Activated T-helper 1 cell treated with Interleukin-2 at 50 U/mL for 16 hours (primary cell): ENCODE measurements around the gene CAVIN3.
"Not testable (repeated sequence)": the region's sequence is repeated elsewhere in the genome, so short reads cannot be mapped to it uniquely, and the experiment has no call there.

Experiments
- DNase-seq: peaks from one replicate; pipeline ENCODE4 v3.0.0-alpha.2; 2020; ENCODE audit warnings: low read depth

The CAVIN3 gene

DNA sequence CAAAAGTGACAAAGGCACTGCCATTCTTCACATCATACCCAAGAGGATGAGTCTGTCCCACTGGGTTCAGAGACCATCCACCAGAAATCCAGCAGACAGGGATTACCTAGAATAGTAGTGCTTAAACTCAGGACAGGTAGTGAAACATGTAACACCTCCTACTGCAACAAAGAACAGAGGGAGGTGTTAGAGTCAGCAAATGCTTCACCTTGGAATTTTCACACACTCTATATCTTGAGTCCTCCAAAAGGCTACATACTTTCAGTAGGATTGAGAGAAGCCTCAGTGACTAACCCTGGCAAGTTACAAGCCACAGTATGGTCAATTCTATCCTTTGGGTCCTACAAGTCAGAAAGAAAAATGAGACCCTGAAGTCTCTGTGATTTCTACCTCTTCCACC lies 6.0 kb upstream of the CAVIN3 start:
- no peak for DNase-seq

DNA sequence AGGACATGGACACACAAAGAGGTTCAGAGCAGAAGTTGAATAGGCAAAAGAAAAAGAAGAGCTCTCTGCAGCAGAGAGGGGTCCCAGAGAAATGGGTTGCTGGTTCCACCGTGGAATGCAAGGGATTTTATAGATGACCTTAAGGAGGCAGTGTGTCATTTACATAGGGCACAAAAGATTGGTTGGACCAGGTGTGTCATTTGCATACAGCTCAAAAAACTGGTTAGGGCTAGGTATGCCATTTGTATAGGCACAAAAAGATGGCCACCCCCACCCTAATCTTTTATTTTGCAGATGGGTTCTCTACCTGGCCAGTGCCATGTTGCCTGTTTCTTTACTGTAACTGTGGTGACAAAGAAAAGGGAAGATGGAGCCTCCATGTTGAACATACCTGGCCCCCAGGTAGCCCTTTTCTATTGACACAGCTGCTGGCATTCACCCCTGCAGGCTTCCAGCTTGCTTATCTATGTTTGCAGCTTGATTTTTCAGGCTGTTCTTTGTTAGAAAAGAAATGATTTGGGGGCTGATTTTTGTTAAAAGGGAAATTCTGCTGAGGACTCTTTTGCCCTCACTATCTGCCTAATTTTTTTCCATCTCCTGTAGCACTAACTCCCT lies 3.1 kb upstream of the CAVIN3 start:
- no peak for DNase-seq

DNA sequence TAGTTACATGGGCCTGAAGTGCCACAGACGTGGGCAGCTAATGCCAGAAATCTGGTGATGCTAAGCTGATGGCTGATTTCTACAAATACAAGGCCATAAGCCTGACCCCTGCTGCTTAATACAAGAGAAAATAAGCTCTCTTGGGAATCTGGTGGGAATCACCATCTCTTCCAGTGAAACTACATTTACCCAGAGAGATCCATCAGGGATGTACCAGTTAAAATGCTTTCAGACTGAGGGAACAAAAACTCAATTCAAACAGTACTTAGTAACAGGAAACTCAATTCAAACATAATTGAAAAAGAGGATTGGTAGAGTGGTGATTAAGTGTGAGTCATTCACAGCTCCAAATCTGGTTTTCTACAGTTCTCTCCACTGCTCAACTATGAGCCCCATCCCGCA lies 1.7 kb upstream of the CAVIN3 start:
- no peak for DNase-seq

DNA sequence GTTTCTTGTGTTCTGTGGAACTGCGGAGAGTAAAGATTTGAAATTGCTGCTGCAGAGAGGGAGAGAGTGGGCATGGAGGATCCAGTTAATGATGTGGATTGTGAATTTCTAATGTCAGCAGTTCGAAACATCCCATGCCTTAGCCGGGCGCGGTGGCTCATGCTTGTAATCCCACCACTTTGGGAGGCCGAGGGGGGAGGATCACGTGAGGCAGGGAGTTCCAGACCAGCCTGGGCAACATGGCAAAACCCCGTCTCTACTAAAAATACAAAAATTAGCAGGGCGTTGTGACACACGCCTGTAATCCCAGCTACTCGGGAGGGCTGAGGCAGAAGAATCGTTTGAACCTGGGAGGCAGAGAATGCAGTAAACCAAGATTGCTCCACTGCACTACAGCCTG lies 1.1 kb upstream of the CAVIN3 start:
- DNase-seq = no peak

DNA sequence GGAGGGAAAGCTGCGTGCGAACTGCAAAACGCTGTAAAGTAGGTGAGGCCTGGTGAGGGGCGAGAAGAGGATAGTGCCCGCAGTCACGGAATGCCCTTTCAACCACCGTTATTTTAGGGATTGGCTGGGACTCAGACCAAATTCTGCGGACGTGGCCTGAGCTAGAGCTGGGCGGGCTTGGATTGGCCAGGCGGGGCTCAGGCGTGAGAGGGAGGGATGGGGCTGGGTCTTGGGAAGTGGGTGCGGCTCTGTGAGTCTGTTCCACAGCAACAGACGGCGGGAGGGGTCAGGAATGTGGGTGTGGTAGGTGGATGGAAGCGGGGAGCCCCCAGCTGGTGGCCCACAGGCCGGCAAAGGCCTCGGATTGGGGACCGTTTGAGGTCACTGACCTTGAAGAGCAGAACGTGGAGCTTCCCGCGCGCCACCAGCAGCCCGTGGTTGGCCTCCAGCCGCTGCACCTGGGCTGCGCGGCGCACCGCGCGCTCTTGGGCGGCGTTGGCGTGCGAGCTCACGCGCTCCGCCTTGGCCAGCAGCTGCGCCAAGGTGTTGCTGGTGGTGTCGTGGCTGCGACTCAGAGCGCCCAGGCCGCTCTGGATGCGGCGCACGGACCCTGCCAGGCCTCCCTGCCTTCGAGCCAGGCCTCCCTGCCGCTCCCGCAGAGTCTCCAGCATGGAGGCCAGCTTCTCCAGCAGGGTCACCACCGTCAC lies 444 bp downstream of the CAVIN3 start:
- no peak for DNase-seq

DNA sequence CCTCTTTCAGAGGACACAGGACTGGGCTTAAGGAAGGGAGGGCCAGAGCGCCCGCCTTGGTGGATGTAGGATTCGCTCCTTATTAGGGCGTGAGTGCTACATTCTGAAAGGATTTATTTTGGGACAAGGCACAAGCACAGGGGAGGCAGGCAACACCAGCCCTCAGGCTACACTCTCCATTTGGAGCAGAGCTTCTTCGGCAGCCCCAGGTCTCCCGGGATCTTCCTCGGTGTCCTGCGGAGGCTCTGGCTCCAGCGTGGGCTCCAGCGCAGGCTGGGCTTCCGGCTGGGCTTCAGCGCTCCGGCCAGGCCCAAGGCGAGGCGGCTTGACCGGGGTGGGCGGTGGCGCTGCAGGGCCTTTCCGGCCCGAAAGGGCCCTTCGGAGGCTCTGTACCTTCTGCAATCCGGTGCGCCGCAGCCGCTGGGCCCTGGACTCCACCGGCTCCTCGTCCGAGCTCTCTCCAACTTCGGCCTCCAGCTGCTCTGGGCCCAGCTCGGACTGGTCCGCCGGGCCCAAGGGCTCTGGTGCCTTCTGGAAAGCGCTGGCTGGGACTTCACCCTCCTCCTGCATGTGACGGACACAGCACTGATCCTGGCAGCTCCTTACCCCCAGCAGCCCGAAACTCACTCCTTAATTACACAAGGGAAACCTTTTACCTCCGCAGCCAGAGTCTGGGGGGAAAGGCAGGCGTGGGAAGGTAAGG lies 1.1 kb downstream of the CAVIN3 start:
- DNase-seq = no peak

DNA sequence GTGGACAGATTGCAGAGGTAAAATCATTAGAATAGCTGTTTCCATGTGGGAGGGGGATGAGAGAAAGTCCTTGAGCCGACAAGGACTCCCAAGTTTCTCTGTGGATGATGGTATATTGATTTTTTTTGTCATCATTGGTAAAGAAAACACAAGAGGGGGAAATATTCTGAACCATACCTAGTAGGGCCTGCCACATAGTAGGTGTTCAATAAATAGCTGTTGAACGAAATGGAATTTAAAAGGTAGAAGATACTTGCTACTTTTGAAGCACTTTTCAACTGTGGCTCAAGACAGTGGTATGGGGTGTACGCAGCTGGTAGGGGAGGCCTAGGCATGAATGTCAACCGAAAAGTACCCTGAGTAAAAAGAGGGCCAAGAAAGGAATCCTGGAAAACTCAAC lies 2.1 kb downstream of the CAVIN3 start:
- DNase-seq = no peak

DNA sequence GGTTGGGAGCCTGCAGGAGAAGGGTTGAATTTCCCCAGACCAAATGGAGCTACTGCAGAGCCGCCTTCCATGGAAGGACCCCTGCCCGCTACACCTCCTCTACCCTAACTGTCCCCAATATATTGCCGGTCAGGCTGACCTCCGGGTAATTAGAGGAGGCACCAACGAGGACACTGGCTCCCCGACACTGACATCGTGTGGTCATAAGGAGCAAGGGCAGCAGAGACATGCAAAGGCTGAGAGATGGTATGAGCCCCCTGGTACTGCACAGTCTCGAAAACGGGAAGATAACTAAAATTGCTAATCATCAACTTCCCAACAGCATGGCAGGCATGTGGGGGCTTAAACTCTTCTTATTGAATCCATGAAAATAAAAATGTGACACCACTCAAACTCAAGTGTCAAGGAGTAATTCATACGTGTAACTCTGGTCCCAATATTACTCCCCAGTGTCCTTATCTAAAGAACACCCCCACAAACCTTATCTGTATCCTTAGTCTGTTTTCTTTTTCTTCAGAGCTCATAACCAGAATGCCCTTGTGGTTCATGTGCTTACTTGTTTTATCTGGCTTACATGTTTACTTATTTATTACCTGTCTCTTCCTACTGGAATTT lies 4.4 kb downstream of the CAVIN3 start:
- DNase-seq = no peak

DNA sequence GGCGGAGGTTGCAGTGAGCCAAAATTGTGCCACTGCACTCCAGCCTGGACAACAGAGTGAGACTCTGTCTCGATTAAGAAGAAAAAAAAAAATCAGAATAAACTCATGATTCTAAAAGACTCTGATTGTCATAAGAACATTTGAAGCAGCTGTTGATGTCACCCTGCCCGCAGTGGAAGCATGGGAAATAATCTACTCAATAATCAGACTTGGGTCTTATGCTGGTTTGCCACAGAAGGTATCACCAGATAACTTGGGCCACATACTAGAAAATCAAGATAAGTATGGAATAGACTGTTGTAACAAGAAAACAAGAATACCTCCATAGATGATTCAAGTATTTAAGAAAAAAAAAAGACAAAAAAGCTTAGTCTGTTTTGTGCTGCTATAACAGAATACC lies 8.2 kb downstream of the CAVIN3 start:
- DNase-seq = no peak

DNA sequence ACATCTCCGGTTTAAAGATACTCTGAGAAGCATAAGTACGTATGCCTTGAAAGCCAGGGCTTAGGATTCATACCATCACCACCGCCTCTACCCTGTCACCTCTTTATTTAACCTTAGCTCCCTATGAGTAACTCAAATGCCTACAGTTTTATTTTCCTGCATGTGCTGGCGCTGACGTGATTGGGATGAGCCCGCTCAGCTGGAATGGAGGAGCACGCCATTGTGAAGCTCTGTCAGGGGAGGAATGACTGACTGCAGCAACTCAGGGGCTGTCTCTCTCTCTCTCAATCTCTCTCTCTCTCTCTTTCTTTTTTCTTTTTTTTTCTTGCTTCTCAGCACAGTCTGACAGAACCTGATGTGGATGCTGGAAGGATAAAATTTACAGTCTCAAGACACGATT lies 12.4 kb downstream of the CAVIN3 start:
- DNase-seq = no peak

DNA sequence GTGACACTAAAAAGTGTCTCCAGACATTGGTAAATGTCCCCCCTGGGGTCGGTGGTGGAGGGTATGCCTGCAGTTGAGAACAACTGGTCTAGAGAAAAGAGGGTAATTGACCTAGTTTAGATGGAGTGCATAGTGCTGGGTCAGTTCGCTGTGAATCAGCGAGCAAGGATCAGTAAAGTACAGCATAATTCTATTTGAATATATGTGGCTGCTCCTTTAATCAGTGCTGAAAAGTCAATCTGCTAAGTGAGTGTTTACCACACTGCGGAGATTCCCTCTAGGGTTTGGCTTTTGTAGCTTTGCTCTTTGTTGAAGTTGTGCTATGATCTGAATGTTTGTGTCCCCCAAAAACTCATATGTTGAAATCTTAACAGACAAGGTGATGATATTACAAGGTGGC lies 15.0 kb downstream of the CAVIN3 start:
- no peak for DNase-seq

DNA sequence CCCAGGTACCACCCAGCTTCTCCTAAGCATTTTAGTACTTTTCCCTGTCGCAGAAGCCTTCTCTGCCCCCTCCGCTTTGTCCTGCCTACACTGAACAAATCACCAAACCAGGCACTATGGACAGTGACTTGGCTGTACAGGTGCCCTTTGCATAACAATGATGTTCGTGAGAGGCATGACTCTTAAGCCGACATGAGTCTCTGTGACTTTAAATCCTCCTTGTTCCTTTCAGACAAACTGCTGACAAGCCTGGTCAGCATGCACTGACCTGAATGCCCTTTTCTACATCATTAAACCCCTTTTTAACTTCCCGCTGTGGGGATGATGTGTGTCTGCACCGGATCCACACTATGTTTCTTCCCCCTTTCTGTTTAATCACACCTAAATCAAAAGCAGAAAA lies 16.6 kb downstream of the CAVIN3 start:
- no peak for DNase-seq

DNA sequence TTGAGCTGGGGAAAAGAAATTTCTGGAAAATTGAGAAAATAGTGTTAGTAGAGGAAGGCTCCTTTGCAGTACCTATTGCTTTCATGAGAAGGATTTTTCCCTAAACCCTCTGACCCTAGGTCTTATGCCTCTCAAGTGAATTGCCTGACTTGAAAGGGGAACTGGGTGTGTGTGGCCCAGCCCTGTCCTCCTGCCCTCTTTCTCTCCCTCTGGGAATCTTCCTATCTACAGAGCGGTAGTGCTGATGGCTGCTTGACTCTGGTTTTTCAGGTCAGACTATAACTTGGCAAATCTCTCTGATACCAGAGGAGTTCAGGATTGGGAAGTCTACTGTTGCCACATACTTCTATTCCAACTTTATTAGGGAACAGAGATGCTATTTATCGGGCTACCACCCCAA lies 19.2 kb downstream of the CAVIN3 start:
- no peak for DNase-seq

DNA sequence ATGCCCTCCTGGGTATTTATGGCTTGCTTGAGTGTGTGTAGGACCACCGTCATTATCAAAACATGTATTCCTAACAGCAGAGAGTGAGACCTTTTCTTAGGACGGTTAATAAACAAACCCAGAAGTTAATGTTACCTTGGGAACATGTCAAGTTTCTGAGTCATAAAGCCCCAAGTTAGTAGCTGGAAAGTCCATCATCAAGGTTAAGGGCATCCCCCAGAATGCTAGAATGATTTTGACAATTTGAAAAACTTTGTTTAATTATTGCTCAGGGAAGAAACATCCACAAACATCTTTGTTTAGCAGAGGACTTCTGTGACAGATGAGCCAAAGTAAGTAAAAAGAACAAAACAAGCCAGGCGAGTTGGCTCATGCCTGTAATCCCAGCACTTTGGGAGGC lies 20.0 kb downstream of the CAVIN3 start:
- no peak for DNase-seq

DNA sequence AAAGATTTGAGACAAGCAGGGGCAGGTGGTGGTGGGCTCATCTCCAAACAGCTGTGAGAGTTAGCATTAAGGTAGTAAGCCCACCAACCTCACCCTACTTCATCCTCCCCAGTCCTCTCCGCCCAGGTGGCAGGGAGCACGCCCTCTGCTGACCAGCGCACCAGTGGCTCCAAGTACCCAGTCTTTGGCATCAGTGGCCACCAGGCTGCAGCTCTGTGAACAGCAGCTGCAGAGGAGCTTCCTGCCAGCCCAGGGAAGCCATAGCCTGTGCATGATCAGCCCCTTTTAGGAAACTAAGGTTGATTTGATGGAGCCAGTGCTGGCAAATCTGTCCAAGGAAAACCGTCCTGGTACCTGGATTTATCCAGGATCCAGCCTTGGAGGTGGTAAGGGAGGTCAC lies 21.7 kb downstream of the CAVIN3 start:
- DNase-seq = no peak

DNA sequence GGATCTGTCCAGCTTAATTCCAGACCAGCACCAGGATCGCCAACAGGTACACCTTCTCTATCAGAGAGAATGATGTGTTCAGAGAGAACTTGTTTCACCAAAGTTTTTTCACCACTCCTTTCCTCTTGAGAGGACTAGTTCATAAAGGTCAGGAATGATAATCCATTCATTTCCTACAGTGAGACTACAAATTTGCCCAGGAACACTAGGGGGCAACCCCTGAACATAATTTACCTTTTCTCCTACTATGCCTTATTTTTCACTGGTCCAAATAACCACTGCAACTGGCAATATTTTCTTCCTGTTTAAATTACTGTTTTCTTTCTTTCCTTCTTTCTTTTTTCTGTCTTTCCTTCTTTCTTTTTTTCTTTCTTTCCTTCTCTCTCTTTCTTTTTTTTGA lies 22.5 kb downstream of the CAVIN3 start:
- DNase-seq = no peak

DNA sequence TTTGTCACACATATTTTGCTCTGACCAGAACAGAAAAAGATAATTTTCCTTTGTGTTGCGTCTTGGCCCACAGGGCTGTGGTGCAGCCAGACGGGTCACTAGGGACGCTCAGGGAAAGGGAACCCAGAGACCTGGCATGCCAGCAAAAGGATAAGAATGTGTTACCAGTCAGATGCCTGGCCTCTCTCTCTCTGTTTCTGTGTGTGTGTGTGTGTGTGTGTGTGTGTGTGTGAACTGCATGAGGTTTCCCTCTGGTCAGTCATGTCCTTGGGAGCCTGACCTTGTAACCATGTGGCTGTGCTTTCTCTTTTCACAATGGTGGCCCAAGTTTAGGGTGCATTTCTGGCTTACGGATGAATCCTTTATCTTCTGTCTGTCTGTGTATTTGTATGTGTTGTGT lies 35.3 kb downstream of the CAVIN3 start:
- DNase-seq = no peak

DNA sequence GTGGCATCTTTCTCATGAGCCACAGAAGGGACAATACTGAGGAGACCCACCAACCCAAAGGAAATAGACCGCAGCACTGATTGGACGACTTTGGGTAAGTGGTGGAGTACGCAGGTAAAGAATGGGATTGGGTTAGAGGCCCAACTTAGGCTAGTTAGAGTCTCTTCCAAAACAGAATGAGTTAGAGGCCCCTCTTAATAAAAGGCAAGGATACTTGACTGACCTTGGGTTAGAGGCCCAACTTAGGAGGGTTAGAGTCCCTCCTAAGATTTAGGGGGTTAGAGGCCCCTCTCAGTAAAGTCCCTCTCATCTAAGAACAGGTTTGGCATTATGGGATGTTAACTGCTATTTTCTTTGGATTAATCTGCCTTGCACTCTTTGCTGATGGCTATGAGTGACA lies 36.1 kb downstream of the CAVIN3 start:
- DNase-seq = no peak

DNA sequence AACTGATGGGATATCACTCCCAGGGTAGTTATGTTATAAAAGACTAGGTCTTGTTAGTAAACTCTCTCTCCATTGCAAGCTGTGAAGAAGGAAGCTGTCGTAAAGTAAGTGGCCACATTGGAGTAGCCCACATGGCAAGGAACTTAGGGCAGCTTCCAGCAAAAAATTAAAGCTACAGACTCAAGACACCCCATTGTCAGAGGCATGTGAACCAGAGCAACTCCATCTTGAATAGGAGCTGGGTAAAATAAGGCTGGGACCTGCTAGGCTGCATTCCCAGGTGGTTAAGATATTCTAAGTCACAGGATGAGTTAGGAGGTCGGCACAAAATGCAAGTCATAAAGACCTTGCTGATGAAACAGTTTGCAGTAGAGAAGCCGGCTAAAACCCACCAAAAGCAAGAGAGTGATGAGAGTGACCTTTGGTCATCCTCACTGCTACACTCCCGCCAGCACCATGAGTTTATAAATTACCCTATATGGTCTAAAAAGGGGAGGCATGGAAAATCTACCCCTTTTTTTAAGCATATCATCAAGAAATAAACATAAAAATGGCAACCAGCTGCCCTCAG lies 36.8 kb downstream of the CAVIN3 start:
- DNase-seq = no peak

DNA sequence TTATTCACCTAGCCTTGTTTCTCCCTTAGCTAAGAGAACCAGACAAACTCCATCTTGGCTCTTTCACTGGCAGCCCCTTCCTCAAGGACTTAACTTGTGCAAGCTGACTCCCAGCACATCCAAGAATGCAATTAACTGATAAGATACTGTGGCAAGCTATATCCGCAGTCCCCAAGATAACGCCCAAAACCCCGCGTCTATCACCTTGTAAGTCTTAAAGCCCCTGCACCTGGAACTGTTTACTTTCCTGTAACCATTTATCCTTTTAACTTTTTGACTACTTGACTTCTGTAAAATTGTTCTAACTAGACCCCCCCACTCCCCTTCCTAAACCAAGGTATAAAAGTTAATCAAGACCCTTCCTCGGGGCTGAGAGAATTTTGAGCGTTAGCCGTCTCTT lies 39.5 kb downstream of the CAVIN3 start:
- DNase-seq = not testable (repeated sequence)

DNA sequence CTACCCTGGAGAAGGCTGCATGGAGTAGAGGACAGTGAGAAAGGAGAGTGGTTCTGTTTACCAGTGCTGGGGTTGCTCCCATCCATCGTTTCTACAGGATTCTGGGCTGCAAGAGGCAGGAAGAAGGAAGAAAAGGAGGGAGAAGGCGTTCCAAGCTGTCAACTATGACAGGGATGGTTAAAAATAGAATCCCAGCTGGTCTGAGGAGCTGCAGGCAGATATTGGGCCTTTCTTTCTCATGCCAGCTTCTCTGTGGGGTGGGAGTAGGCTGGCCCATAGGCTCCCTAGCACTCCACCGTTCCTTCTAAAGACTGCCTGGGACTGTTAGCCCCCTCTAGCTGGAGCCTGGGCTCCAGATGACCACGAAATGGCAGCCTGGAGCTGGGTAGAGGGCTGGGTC lies 47.1 kb downstream of the CAVIN3 start:
- no peak for DNase-seq

DNA sequence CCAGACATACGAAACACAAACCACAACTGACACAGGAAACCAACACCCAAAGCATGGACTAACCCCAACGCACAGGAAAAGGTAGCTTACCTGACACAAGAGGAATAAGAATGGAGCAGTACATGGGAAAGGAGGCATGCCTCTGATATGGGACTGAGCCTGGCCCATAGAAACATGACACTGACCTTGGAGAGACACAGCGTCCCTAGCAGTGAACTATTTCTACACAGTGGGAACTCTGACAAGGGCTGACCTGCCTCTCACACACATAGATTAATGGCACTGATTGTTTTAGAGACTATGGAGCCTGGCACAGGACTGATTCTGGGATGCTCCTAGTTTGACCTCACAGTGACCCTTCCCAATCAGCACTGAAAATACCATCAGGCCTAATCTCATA lies 48.7 kb downstream of the CAVIN3 start:
- no peak for DNase-seq
